ENCODE data around the gene TBX19.
"Not testable (repeated sequence)": the region's sequence is repeated elsewhere in the genome, so short reads cannot be mapped to it uniquely, and the experiment has no call there.

Gene TBX19

GRCh38 chr1:168344517-168344916 lies 63.8 kb downstream of the TBX19 start:
- peaks cover 14% of the 10 kb centered on the region for H3K9me3 Mint-ChIP-seq
- H3K4me1 Mint-ChIP-seq (ENCODE audit: low read depth): peaks cover 55% of the 10 kb centered on the region
- no peak overlapping the region for H3K27ac Mint-ChIP-seq

GRCh38 chr1:168345939-168346338 lies 65.3 kb downstream of the TBX19 start:
- Mint-ChIP-seq H3K36me3 (ENCODE audit: low read depth) (peaks cover 10% of the 10 kb centered on the region), H3K27ac (no peak overlapping the region), H3K4me3 (no peak overlapping the region), H3K27me3 (ENCODE audit: low read depth) (no peaks in the 10 kb centered on the region), H3K4me1 (ENCODE audit: low read depth) (peaks cover 48% of the 10 kb centered on the region), H3K9me3 (peaks cover 14% of the 10 kb centered on the region)

More at GRCh38 chr1:168344517-168344916, 63.8 kb downstream of the TBX19 start:
- H3K27me3 Mint-ChIP-seq (ENCODE audit: low read depth): no peaks in the 10 kb centered on the region
- no peak overlapping the region for H3K4me3 Mint-ChIP-seq
- H3K36me3 Mint-ChIP-seq (ENCODE audit: low read depth): peaks cover 12% of the 10 kb centered on the region

- Mint-ChIP-seq H3K27me3 (ENCODE audit: low read depth) (no peaks in the 10 kb centered on the region), H3K4me3 (peak overlapping the region; percentile 84), H3K9me3 (peaks cover 9% of the 10 kb centered on the region), H3K36me3 (ENCODE audit: low read depth) (peaks cover 7% of the 10 kb centered on the region), H3K27ac (peak overlapping the region; percentile 90), H3K4me1 (ENCODE audit: low read depth) (peaks cover 34% of the 10 kb centered on the region)
Observed at GRCh38 chr1:168347630-168348029, 67.0 kb downstream of the TBX19 start.

- peak overlapping the region; percentile 90 for H3K27ac Mint-ChIP-seq
- peak overlapping the region; percentile 84 for H3K4me3 Mint-ChIP-seq
- peaks cover 28% of the 10 kb centered on the region for H3K4me1 Mint-ChIP-seq (ENCODE audit: low read depth)
- H3K9me3 Mint-ChIP-seq: peaks cover 9% of the 10 kb centered on the region
- no peaks in the 10 kb centered on the region for H3K27me3 Mint-ChIP-seq (ENCODE audit: low read depth)
- H3K36me3 Mint-ChIP-seq (ENCODE audit: low read depth): peaks cover 7% of the 10 kb centered on the region
Observed at GRCh38 chr1:168348146-168348709, 67.6 kb downstream of the TBX19 start.

GRCh38 chr1:168354335-168355269 lies 73.9 kb downstream of the TBX19 start:
- H3K27ac Mint-ChIP-seq; H3K4me1 Mint-ChIP-seq (ENCODE audit: low read depth); H3K9me3 Mint-ChIP-seq; H3K4me3 Mint-ChIP-seq; H3K36me3 Mint-ChIP-seq (ENCODE audit: low read depth): not testable (repeated sequence)
- peaks cover 21% of the 10 kb centered on the region for H3K27me3 Mint-ChIP-seq (ENCODE audit: low read depth)

- Mint-ChIP-seq H3K4me1 (ENCODE audit: low read depth) (peaks cover 47% of the 10 kb centered on the region), H3K9me3 (peaks cover 3% of the 10 kb centered on the region), H3K27ac (peak overlapping the region; percentile 77), H3K36me3 (ENCODE audit: low read depth) (peaks cover 11% of the 10 kb centered on the region), H3K4me3 (peak overlapping the region; percentile 45), H3K27me3 (ENCODE audit: low read depth) (peaks cover 19% of the 10 kb centered on the region)
Observed at GRCh38 chr1:168360151-168361021, 79.7 kb downstream of the TBX19 start.

GRCh38 chr1:168361252-168361651 lies 80.6 kb downstream of the TBX19 start:
- peak overlapping the region; percentile 24 for H3K27ac Mint-ChIP-seq
- H3K36me3 Mint-ChIP-seq (ENCODE audit: low read depth): peaks cover 9% of the 10 kb centered on the region
- H3K4me3 Mint-ChIP-seq: no peak overlapping the region
- peaks cover 48% of the 10 kb centered on the region for H3K4me1 Mint-ChIP-seq (ENCODE audit: low read depth)
- peaks cover 11% of the 10 kb centered on the region for H3K27me3 Mint-ChIP-seq (ENCODE audit: low read depth)
- H3K9me3 Mint-ChIP-seq: no peaks in the 10 kb centered on the region

GRCh38 chr1:168362991-168363390 lies 82.3 kb downstream of the TBX19 start:
- Mint-ChIP-seq H3K9me3 (no peaks in the 10 kb centered on the region), H3K27me3 (ENCODE audit: low read depth) (peaks cover 6% of the 10 kb centered on the region), H3K4me3 (peak overlapping the region; percentile 68), H3K27ac (peak overlapping the region; percentile 90), H3K36me3 (ENCODE audit: low read depth) (peaks cover 9% of the 10 kb centered on the region), H3K4me1 (ENCODE audit: low read depth) (peaks cover 48% of the 10 kb centered on the region)

All from T-helper 1 cell treated with Interleukin-12 subunit alpha and Interleukin-12 subunit beta and Interleukin-4 antibody, amounts not matched to agents 30 μg/mL and 1 μg/mL, for 36 hours (primary cell).